HEK293 (cell line): ENCODE results near the gene PRRG4.

Experiments used
- CTCF ChIP-seq: fragments of 450-650 bp; formaldehyde crosslinking; IDR thresholded peaks from 2 replicates; pipeline ENCODE4 v1.5.1; 2016; ENCODE audit warnings: missing biosample characterization, missing genetic modification characterization
- ZNF544 ChIP-seq: fragments of 450-650 bp; formaldehyde crosslinking; IDR thresholded peaks from 2 replicates; pipeline ENCODE4 v1.5.0; 2017; ENCODE audit warnings: missing biosample characterization, missing genetic modification characterization
- ZNF664 ChIP-seq: fragments of 450-650 bp; formaldehyde crosslinking; IDR thresholded peaks from 2 replicates; pipeline ENCODE4 v1.5.1; 2016; ENCODE audit warnings: missing biosample characterization, missing genetic modification characterization

- no peak for TF ChIP-seq CTCF
- no peak for TF ChIP-seq ZNF664 (tag by site-specific recombination)
- TF ChIP-seq ZNF544 (tag by site-specific recombination): no peak
Measured at GRCh38 chr11:32840587-32840986, 10.9 kb downstream of the PRRG4 start.
